Heart right ventricle (tissue), 16 donors: Measurements from ENCODE around the gene RO60. TPM values are rescaled to one million over a fixed set of nuclear protein-coding genes. Genes with fewer than 3 reads are reported as not detected.
A peak's percentile ranks its signal among the peaks of the same experiment; 100 is the strongest.

Experiments used
- ATAC-seq, 8 donors: fragments of 200-7000 bp; cut with Tn5 transposase; one replicate each; pipeline ENCODE4 v1.9.1; 2020; ENCODE audit warnings: mild to moderate bottlenecking in 8 of 8, moderate library complexity in 8 of 8, moderate number of reproducible peaks in 1 of 8
- DNase-seq, 2 donors: peaks; one replicate each; pipeline ENCODE4 v3.0.0-alpha.2; 2020
- H3K27ac ChIP-seq, 10 donors: fragments of 200-600 bp; sonication (generic) in 2 of 10; one replicate each; pipeline versions ENCODE4 v1.5.0 to v1.8.0; 2020 to 2022; ENCODE audit warnings: mild to moderate bottlenecking in 3 of 10
- H3K27me3 ChIP-seq, 7 donors: fragments of 200-600 bp; one replicate each; pipeline ENCODE4 v1.8.0; 2021 to 2022; ENCODE audit warnings: mild to moderate bottlenecking in 2 of 7
- H3K36me3 ChIP-seq, 9 donors: fragments of 200-600 bp; sonication (generic) in 1 of 9; one replicate each; pipeline versions ENCODE4 v1.5.0 to v1.8.0; 2020 to 2022; ENCODE audit warnings: mild to moderate bottlenecking in 2 of 9
- H3K4me1 ChIP-seq, 9 donors: fragments of 200-600 bp; sonication (generic) in 1 of 9; one replicate each; pipeline versions ENCODE4 v1.5.0 to v1.8.0; 2020 to 2022; ENCODE audit warnings: mild to moderate bottlenecking in 4 of 9
- H3K4me3 ChIP-seq, 10 donors: fragments of 200-600 bp; sonication (generic) in 2 of 10; one replicate each; pipeline versions ENCODE4 v1.5.0 to v1.8.0; 2020 to 2022; ENCODE audit warnings: mild to moderate bottlenecking in 7 of 10, moderate library complexity in 2 of 10
- H3K9me3 ChIP-seq, 11 donors: fragments of 200-600 bp in 10 of 11; sonication (generic) in 2 of 11; one replicate each; pipeline versions ENCODE4 v1.5.0 to v1.8.0; 2013 to 2022; ENCODE audit warnings: mild to moderate bottlenecking in 2 of 11, control low read depth in 1 of 11, moderate library complexity in 1 of 11
- WGBS, 2 donors: extraction: QIAGEN DNeasy Blood & Tissue Kit; methylation state at CpG; one replicate each; pipeline ENCODE4 v1.1.7; 2013; ENCODE audit warnings: inconsistent platforms in 1 of 2; 5-methylcytosine and 5-hydroxymethylcytosine counted together
- intact Hi-C, 10 donors: fragments of 100-400 bp; cut with DNase I; formaldehyde crosslinking; loops; one replicate each; pipeline versions ENCODE4 v1.11.1 to v1.14.2; 2022
- polyA plus RNA-seq, 2 donors: library from polyadenylated mRNA; stranded (reverse); fragments of 200-250 nt; gene quantifications; one replicate each; pipeline ENCODE4 v1.2.3, GENCODE V29; 2013
- total RNA-seq, 10 donors: library from RNA; stranded (reverse); fragmentation: NEBNext Ultra II Directional in 3 of 10; extraction: Animal tissue kit (Norgen Biotek cat#: 25700) in 3 of 10; gene quantifications; one replicate each; pipeline versions ENCODE4 v1.2.1 to v1.2.4, GENCODE V29; 2021 to 2023
- TF ChIP-seq, protein P1 (sequence below), 9 donors: fragments of 200-600 bp; sonication (generic) in 2 of 9; IDR thresholded peaks; one replicate each; pipeline versions ENCODE4 v1.5.0 to v1.8.0; 2021 to 2022; ENCODE audit warnings: antibody characterized with exemption in 9 of 9, mild to moderate bottlenecking in 5 of 9, moderate library complexity in 1 of 9
- donor health status: Arrhythmogenic right ventricular cardiomyopathy.
- donor health status: ischemic (EF 13 %, LVEDD 7.1; RV severe dilation, severe dysfunction).
- donor health status: healthy with polysubstance abuse.
- donor health status: DM: no; HTN: yes; CAD: no.
- donor health status: DM: no; HTN: no; CAD: no.
- donor health status: ischemic (EF 25% LVEDD 6.9; RV normal size, moderate dysfunction).
- donor health status: ischemic (EF 25% LVEDD 5.7; RV mildly dilated, moderate dysfunction).
- donor health status: healthy.
- donor health status: DM: yes; HTN: yes; CAD: no.
- donor health status: Ischemic cardiomyopathy.
- donor health status: ischemic (EF 35%, LVEDD 5.7; RV mildly dilated, moderate dysfunction).
- donor health status: nonischemic (EF 11% LVEDD 7.7; RV severe dilation, severe dysfunction).
- donor health status: DM: yes; HTN: yes; CAD: no.
- donor health status: PGD.
- donor health status: ischemic (EF 29% LVEDD 5.4; RV normal size, mild dysfunction).
- donor health status: nonischemic (EF 23%, LVEDD 6.1; RV moderate dilation, normal function).

The RO60 gene
- total and polyA plus RNA-seq, 12 donors = 4.7 to 62.9 (median 54.9) TPM

DNA sequence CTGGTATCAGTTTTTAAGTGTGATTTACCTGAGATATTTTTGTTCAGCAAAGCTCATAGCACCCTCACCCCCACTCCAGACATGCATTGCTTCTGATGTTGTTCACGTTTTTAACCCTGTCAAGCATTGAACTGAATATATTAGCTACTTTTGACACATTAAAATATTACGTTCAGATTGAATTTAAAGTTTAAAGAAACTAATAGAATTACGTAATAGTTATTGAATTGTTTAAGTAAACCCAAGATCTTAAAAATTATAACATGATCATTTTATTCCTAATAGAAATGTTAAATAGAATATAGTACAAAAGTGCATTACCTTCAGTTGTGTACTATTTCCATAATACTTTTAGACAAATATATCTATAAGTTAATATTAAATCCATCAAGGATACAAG, 26.9 kb downstream of the RO60 start:
- H3K9me3 ChIP-seq = no peaks in the 10 kb centered on the region
- H3K4me3 ChIP-seq = no peak overlapping the region
- ATAC-seq (no peak), DNase-seq (no peak)
- H3K4me1 ChIP-seq = peaks cover 0 to 17% (median 0%) of the 10 kb centered on the region in 9 donors
- 91 to 94% methylated on average over 3 of the region's 3 CpGs for WGBS, 2 donors
- no peaks in the 10 kb centered on the region for H3K27me3 ChIP-seq
- no peak overlapping the region for H3K27ac ChIP-seq
- TF ChIP-seq, protein P1, sequence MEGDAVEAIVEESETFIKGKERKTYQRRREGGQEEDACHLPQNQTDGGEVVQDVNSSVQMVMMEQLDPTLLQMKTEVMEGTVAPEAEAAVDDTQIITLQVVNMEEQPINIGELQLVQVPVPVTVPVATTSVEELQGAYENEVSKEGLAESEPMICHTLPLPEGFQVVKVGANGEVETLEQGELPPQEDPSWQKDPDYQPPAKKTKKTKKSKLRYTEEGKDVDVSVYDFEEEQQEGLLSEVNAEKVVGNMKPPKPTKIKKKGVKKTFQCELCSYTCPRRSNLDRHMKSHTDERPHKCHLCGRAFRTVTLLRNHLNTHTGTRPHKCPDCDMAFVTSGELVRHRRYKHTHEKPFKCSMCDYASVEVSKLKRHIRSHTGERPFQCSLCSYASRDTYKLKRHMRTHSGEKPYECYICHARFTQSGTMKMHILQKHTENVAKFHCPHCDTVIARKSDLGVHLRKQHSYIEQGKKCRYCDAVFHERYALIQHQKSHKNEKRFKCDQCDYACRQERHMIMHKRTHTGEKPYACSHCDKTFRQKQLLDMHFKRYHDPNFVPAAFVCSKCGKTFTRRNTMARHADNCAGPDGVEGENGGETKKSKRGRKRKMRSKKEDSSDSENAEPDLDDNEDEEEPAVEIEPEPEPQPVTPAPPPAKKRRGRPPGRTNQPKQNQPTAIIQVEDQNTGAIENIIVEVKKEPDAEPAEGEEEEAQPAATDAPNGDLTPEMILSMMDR (IDR thresholded peaks at IDR 0.05) = no peak
- peaks cover 0 to 92% (median 31%) of the 10 kb centered on the region in 9 donors for H3K36me3 ChIP-seq
- intact Hi-C loops = loop anchor here in 1 of 10 donors (2.0 kb wide), 1 partner anchor 18 kb away; the partner anchor contains the start of gene GLRX2

DNA sequence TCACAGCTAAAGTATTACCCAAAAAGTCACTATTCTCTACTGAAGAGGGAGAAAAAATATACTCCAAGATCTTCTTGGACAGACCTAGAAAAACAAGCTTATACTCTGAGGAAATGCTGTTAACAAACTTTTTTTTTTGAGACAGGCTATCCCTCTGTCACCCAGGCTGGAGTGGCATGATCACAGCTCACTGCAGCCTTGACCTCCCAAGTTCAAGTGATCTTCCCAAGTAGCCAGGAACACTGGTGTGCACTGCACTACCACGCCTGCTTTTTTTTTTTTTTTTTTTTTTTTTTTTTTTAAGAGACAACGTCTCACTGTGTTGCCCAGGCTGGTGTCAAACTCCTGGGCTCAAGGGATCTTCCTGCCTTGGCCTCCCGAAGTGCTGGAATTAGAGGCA, 28.5 kb downstream of the RO60 start:
- DNase-seq (no peak), ATAC-seq (peak in 1 of 8 donors; percentile 39)
- no peaks in the 10 kb centered on the region for H3K27me3 ChIP-seq
- H3K27ac ChIP-seq = no peak overlapping the region
- H3K4me3 ChIP-seq = no peak overlapping the region
- H3K9me3 ChIP-seq = no peaks in the 10 kb centered on the region
- TF ChIP-seq, protein P1 (IDR thresholded peaks at IDR 0.05) = no peak
- H3K36me3 ChIP-seq = peaks cover 0 to 92% (median 19%) of the 10 kb centered on the region in 9 donors
- 28 to 38% methylated on average over 3 of the region's 3 CpGs for WGBS, 2 donors
- intact Hi-C loops = loop anchor here in 1 of 10 donors (2.0 kb wide), 1 partner anchor 17 kb away; the partner anchor contains the start of gene GLRX2
- peaks cover 0 to 17% (median 0%) of the 10 kb centered on the region in 9 donors for H3K4me1 ChIP-seq

DNA sequence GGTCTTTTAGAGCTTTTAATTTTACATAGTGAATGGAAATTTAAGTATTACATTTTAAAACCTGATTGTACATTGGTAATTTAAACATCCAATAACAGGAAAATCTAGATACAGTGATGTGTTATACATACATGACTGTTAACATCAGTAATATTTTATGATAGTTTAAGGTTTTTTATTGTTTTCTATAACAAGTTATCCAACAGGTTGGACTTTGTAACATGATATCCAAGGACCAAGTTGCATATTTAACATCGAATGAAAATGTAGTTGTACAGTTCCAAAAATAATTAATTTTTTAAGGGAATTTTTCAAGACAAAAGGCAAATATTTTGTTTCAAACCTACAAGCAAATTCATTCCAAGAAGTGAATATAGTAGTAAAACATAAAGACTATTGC, 31.5 kb downstream of the RO60 start:
- H3K9me3 ChIP-seq = no peaks in the 10 kb centered on the region
- DNase-seq (no peak), ATAC-seq (no peak)
- H3K36me3 ChIP-seq = peaks cover 0 to 92% (median 11%) of the 10 kb centered on the region in 9 donors
- no peak overlapping the region for H3K4me3 ChIP-seq
- H3K27ac ChIP-seq = no peak overlapping the region
- H3K4me1 ChIP-seq = peaks cover 0 to 13% (median 0%) of the 10 kb centered on the region in 9 donors
- H3K27me3 ChIP-seq = no peaks in the 10 kb centered on the region
- 84 to 91% methylated on average over 1 of the region's 1 CpG for WGBS, 2 donors
- intact Hi-C loops = no loop called here
- TF ChIP-seq, protein P1 (IDR thresholded peaks at IDR 0.05) = no peak

DNA sequence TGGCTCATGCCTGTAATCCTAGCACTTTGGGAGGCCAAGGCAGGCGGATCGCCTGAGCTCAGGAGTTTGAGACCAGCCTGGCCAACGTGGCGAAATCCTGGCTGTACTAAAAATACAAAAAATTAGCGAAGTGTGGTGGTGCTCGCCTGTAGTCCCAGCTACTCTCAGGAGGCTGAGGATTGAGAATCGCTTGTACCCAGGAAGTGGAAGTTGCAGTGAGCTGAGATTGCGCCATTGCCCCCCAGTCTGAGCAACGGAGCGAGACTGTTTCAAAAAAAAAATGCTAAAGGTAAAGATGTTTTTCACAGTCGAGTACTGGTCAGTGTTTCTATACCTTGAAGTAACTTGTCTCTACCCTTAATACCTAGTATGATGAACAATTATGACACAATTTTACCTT, 34.7 kb downstream of the RO60 start:
- ATAC-seq = no peak
- Histone ChIP-seq H3K27ac (no peak overlapping the region), H3K27me3 (no peaks in the 10 kb centered on the region), H3K9me3 (no peaks in the 10 kb centered on the region), H3K4me3 (no peak overlapping the region), H3K4me1 (no peaks in the 10 kb centered on the region), H3K36me3 (peaks cover 0 to 97% (median 30%) of the 10 kb centered on the region in 9 donors)
- TF ChIP-seq, protein P1 (IDR thresholded peaks at IDR 0.05) = no peak
- no peak for DNase-seq
- 94 to 96% methylated on average over 11 of the region's 11 CpGs for WGBS, 2 donors
- intact Hi-C loops = no loop called here
